Posterior vena cava (tissue), 2 donors: ENCODE results near the gene ATF3. TPM values are rescaled to one million over a fixed set of nuclear protein-coding genes. Genes with fewer than 3 reads are reported as not detected.

Experiments used
- DNase-seq: peaks from one replicate; pipeline ENCODE4 v3.0.0-alpha.2; 2020; ENCODE audit warnings: low spot score
- intact Hi-C, 2 donors: fragments of 100-400 bp; cut with DNase I; formaldehyde crosslinking; loops; one replicate each; pipeline versions ENCODE4 v1.14.1 to v1.14.2; 2022 to 2023
- total RNA-seq, 2 donors: library from RNA; stranded (reverse); fragmentation: NEBNext Ultra II Directional; extraction: Animal tissue kit (Norgen Biotek cat#: 25700); gene quantifications; one replicate each; pipeline ENCODE4 v1.2.1, GENCODE V29; 2021
- donor health status: DM: yes; HTN: yes; CAD: no.
- donor health status: DM: yes; HTN: yes; CAD: no.

Gene ATF3
- total RNA-seq, 2 donors from 2014 or later, result 43.4 to 193 TPM

DNA sequence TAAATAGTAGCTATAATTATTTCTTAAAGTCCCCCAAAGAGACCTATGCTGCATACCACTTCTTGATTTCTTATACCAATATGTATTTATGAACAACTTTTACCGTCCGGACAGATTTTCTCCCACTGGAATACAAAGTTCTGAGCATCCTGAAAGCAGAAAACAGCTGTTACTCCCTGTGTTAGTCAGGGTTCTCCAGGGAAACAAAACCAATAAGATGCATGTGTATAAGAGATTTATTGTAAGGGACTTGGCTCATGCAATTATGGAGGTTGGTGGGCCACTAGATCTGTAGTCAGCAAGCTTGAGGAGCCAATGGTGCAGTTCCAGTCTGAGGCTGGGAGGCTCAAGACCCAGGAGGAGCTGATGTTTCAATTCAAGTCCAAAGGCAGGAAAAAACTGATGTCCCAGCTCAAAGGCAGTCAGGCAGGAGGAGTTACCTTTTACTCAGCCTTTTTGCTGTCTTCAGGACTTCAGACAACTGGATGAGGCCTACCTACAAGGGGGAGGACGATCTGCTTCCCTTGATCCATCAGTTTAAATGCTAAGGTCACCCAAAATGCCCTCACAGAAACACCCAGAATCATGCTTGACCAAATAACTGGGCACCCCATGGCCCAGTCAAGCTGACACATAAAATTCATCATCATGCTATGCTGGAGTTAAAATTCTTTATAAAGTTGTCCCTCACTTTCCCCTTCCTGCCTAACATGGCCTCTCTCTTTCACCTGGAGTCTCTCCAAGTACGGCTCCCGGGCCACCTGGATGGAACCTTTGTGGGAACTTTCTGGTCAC is 24.3 kb upstream of the ATF3 start:
- no peak for DNase-seq
- intact Hi-C loops, result loop anchor here in 1 of 2 donors (5.0 kb wide), 1 partner anchor 882 kb away; no protein-coding TSS in a partner anchor

DNA sequence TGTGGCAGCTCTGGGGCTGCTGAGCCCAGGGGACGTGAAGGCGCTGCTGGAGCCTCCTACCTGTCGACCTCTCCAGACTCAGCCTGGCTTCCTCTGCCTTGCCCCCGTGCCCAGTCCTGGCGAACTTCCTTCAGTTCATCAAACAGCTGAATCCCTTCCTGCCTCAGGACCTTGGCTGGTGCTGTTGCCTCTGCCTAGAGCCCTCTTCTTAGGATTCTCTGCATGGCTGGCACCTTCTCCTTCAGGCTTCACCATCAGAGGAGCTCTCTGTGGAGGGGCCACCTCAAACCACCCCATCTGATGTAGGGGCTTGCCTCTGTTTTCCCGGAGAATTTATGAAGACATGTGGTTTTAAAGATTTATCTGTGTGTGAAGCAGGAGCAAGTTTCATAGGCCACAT is 23.4 kb upstream of the ATF3 start:
- DNase-seq, result no peak
- intact Hi-C loops, result no loop called here

DNA sequence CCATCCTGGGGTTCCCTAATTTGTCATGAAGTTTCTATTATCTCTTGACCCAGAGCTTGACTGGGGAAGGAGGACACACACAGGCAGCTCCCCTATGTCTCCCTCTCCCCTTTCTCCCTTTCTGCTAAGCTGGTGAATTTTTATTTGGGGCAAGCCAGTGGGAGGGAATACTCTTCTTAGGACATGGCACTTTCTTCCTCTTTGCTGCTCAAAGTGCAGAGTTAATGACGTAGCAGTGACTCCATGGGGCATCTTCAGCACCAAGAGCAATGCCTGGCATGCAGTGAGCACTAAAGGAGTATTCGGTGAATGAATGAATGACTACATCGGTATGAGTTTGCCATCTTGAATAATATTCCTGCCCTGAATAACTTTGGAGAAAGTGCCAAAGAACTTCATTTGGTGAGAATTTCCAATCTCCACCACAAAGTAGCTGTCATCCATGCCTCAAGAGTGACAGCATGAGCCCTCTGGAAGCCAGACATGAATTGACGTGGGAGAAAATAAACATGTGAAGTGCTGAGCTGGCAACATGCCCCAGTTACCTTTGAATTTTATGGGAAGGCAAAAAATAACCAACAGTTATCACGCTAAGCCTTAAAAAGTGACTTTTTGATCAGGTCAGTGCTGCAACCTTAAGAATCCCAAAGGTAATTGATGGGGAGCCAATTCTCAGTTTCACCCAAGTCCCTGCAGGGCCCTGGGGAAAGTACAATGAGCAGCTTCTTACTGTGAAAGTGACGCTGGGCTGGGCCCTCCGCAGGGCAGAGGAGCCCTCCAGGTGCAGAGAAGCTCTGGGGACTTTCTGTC is 22.1 kb upstream of the ATF3 start:
- no peak for DNase-seq
- intact Hi-C loops, result no loop called here

DNA sequence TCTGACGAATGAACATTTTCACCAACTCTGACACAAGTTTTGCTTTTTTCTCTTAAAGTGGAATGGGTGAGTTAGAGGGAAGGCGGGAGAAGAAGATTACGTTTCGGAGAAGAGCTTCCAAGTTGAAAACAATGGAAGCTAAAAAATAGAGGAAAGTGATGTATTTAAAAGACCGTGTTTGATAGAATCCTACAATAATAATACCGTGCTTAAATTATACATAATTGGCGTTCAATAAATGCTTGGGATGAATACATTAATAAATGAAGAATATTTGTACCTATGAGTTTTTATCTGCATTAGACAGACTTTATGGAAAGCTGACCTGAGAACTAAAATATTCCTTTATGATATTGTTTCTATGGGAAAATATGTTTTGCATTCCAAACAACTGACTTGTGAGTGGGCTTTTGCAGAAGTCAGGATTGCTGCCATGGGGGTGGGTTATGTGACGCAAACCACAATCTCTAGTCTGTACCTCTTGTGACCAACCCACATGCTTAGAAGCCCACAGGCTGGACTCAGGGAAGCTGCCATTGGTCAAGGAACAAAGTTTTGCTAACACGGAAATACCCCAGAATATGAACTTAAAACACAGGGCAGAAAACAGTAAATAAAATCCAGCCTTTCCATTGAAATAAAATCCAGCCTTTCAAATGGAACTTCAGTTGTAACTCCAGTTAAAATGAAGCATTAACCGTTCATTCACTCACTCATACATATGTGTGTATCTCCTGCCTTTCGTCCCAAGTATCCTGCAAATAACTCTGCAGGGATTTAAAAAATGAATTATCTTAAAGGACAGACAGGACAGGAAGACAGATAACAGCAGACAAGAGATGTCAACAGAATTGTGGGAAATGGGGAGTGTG is 21.3 kb upstream of the ATF3 start:
- intact Hi-C loops, result no loop called here
- no peak for DNase-seq

DNA sequence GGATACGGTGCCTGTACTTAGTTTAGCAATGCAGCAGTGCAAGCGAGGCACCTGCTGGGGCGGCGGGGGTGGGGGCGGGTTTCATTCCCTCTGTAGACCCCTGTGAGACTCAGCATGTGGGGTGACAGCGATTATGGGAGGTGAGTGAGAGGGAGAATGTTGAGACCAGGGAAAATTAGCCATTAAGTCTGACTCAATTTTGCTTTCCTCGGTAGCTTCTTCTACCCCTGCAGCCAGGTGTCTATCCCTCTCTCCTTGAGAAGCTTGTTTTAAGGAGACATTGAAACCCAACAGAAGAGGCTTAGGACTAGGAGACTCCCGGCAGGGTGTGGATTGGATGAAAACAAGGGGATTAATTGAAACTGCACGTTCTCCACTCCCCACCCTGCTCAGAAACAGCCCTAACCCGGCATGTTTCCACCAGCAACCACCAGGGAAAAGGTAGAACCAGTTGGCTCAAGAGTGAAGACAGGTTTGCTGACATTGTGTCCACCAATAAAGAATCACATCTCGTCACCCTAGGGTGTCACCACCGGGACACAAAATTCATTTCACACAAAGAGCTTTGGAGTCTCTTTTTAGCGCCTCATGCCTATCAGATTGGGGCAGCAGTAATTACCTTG is 20.6 kb upstream of the ATF3 start:
- intact Hi-C loops, result no loop called here
- DNase-seq, result no peak

DNA sequence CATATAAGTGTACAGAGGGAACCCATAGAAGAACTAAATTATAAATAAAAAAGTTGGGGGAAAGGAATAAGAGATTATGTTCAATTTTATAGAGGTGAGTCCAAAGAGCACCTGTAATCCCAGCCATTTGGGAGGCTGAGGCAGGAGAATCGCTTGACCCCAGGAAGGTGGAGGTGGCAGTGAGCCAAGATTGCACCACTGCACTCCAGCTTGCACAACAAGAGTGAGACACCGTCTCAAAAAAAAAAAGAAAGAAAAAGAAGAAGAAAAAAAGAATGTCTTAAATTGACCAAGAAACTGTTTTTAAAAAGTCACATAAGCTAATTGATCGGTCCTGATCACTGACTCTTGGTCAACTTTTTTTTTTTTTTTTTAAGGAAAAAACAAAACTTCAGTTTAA is 19.1 kb upstream of the ATF3 start:
- DNase-seq, result no peak
- intact Hi-C loops, result no loop called here

DNA sequence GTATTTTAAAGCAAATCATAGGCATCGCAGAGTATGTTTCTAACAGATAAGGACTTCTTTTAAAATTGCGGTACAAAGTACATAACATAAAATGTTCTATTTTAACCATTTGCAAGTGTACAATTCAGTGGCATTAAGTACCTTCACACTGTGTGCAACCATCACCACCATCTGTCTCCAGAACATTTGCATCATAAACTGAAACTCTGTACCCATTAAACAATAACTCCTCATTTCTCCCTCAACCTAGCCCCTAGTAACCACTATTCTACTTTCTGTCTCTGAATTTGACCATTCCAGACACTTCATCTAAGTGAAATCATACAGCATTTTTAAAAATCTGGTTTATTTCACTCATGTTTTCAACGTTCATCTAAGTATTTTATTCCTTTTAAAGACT is 16.6 kb upstream of the ATF3 start:
- intact Hi-C loops, result no loop called here
- no peak for DNase-seq

DNA sequence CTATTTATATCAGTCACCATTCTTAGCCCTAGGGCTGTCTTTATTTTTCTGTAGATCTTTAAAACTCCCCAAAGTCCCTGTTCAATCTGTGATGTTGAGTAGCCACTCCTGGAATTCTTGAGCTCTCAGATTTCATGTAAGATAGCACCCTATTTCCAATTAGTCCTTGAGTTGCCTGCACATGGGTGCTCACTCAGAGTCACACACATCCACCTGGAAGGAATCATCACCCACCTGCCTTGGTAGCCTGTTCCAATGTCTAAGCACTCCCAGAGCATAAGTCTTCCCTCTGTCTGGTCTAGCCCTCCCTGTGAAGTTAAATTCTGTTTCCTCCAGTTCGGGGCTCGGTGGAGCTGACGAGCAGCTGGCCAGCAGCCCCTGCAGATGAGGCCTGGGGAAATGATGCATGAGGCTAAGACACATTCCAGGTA is 14.7 kb upstream of the ATF3 start:
- no peak for DNase-seq
- intact Hi-C loops, result no loop called here

DNA sequence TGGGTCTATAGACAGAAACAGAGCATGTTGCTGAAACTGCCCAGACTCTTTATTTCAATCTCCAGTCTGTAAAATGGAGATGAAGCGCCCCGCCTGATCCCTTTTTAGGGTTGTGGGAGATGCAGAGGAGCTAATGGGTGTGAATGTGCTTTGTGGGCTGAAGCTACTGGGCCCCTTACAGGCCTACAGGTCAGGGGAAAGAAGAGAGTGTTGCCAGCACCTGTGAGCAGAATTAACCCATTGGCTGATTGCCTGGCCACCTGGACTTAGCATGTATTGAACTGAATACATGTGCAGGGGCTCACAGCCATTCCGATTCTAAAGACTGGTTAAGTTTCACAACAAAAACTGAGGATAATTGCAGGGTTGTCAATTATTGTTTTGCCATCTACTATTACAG is 13.9 kb upstream of the ATF3 start:
- DNase-seq, result no peak
- intact Hi-C loops, result no loop called here

DNA sequence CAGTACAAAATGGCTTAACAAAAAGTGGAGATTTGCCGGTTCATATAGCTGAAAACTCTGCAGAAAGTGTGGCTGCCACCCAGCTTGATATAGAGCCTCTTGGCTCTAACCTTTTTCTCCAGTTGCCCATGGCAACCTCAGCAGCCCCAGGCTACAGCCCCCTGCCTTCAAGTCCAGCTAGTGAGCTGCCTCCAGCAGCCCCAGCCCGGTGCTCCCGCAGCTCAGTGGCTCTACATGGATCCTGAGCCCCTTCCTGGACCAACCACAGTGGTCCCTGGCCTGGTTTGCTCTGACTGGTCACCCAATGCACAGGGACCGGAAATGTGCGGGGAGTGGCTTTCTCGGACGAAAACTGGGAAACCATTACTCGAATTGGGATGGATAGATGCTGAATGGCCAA is 13.3 kb upstream of the ATF3 start:
- intact Hi-C loops, result no loop called here
- no peak for DNase-seq

DNA sequence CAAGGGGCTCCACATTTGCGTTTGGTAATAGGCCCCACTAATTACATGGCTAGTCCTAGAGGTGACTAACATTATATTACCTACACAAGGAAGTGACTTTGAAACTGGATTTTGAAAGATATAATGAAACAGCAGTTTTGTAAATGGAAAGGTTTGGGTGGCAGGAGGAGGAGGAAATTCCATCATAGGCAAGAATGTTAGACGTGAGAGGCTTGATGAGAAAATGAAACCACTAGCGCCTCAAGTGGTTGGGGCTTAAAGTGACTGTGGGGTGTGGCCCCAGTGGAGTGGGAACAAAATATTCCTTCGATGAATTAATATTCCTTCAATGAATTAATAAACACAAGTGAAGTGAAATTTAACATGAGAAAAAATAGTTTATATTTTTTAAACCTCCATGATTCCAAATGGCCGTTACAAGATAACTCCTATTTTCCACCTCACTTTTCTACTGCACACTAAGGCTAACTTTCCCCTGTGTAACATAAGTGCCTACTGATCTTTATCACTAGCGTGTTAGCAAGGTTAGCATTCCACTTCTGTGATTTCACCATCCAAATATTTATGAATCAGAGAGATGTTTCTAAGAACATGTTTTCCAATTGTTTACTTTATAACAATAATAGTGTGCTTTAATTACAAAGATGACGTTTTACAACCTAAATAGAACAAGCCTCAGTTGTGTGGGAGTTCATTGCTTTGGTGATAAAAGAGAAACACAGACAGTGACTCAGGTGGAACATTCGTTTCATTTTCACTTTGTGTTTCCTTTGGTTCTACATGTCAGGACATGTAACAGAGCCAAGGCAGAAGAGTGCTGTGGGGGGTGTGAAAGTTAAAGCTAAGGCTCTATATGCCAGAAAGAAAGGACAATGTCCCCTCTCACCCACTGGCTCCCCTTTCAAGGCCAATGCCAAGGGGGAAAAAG is 12.5 kb upstream of the ATF3 start:
- DNase-seq, result no peak
- intact Hi-C loops, result no loop called here

DNA sequence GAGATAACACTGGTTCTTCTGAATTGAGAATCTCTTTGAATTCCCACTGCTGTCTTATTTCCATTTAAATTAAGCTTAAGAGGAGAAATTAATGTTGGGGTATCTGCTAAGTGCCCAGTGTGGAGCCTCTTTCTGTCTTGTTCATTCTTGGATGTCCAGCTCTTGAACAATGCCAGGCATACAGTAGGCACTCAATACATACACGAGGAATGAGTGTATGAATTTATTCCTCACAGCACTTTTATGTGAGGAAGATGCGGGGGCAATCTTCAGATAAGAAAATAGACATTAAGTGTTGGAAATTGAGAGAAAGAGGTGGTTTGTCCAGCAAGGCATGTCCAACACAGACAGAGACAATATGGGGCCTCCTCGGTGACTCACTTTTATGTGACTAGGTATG is 11.8 kb upstream of the ATF3 start:
- intact Hi-C loops, result no loop called here

DNA sequence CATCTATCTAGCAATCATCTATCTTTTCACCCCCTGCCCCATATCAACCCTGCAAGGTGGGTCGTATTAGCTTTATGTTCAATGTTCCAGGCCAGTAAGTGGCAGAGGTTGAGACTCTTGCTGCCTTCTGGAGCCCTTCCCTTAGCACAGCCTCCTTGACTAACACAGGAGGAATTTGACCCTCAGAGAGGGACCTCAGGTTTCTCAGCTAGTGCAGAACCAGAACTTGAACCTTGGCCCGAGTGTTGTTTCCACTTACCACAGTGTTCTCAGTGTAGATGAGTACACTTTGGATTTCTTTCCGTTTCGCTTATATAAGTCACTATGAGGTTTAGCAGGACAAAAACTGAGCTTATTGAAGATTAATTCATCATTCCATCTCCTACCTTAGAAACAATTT is 11.1 kb upstream of the ATF3 start:
- intact Hi-C loops, result no loop called here
- DNase-seq, result no peak

More for the DNA sequence above, 11.8 kb upstream of the ATF3 start:
- DNase-seq, result no peak

DNA sequence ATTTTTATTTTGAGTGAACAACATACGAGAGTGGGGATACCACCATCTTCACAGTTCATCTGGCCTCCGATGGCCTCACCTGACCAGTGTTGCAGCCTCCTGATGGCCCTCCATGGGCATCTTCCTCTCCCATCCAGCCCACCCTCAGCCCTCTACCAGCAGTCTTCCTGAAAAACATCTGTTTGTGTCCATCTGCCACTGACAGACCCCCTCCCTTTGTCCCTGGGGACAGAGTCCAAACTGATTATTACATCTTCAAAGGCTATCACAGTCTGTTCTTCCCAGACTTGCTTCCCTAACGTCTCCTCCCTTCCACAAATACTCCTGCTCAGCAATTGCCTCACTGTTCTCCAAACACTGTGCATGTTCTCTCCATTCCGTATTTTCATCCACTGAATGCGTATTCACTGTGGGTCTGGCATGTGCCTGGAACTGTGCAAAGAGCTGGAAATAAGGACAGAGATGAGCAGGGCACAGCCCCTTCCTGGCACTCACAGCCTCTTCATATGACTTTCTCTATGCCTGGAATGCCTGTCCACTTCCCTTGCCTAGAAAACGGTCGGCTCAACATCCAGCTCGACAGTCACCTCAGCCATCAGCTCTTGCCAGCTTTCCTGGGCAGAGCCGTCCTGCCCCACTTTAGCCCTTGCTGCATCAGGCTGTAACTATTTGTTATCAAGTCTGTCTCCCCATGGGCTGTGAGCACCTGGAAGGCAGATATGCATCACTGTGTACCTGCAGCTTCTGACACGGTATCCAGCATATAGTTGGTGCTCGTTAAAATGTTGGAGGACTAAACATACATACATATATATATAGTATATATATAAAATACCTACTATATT is 8.3 kb upstream of the ATF3 start:
- no peak for DNase-seq
- intact Hi-C loops, result loop anchor here (5.0 kb wide), 2 partner anchors 33 to 223 kb away; no protein-coding TSS in a partner anchor

DNA sequence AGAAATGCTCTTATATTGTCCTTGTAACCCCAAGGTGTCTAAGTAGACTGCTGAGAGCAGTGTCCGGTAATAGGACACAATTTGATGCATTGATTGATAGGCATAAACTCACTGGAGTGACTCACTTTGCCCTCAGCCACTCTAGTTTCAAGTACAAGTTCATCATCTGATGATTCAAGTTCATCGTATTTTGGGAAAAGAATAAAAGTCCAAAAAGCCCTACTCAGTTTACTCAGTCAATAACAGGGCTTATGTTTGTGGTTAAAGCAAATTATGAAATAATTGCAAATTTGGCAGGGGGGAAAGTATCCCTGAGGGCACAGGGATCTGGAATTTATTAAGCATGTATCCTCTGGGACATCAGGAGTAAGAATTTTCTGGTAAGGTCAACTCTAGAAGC is 7.6 kb upstream of the ATF3 start:
- intact Hi-C loops, result loop anchor here (5.0 kb wide), 2 partner anchors 34 to 224 kb away; no protein-coding TSS in a partner anchor
- DNase-seq, result no peak

DNA sequence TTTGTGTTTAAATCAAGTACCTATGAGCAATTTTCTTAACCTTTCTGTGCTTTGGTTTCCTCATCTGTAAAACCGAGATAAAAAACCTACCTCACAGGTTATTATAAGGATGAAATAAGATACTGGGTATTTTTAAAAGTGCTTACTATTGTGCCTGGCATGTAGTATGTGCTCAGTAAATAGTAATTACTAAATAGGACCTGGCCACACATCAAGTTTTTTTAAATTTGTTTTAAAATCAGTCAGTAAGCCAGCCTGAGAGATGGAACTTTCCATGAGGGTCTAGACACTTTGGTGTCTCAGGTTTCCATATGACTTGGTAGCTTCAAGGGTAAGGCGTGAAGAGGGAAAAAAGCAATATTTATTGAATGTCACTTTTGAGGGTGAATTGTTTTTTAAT is 7.0 kb upstream of the ATF3 start:
- intact Hi-C loops, result loop anchor here (5.0 kb wide), 2 partner anchors 34 to 224 kb away; no protein-coding TSS in a partner anchor
- DNase-seq, result no peak
